ENCODE results near the gene PPIL1. TPM values are rescaled to one million over a fixed set of nuclear protein-coding genes. Genes with fewer than 3 reads are reported as not detected.

Gene PPIL1
- total and polyA plus RNA-seq, 2 of the 13 experiments (the other 11 are each of a cell fraction or from before 2014, with no cell fraction given): 74.2 to 144 TPM

DNA sequence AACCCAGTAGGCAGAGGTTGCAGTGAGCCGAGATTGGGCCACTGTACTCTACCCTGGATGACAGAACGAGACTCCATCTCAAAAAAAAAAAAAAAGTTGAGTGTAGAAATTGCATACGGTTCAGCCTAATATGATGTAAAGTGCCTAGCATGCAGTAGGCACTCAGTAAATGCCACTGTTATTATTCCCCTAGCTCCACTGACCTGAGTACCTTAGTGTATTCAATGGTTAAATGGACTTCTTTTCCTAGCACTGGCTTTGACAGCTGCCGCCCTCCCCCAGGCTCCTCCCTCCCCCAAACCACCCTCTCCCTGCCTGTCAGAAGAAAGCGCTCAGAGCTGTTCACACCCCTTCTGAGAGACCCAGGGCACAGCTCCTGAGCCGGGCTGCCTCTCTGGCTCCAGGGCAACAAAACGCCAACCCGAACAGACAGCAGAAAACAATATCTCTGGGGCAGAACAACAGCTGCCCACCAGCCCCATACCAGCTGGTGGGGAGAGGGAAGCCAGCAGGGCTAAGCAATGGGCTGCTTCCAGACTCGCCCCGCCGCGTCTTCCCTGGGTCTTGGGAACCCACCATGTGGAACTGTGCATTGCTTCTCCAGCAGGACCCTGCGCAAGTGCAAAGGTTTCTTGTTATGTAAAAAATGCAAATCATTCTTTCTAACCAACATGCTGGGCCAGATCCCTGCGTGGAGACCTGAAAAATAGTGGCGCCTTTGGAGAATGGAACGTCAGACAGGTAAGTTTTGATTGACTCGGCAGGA lies 39.8 kb downstream of the PPIL1 start (continued):
- TF ChIP-seq, protein P1, sequence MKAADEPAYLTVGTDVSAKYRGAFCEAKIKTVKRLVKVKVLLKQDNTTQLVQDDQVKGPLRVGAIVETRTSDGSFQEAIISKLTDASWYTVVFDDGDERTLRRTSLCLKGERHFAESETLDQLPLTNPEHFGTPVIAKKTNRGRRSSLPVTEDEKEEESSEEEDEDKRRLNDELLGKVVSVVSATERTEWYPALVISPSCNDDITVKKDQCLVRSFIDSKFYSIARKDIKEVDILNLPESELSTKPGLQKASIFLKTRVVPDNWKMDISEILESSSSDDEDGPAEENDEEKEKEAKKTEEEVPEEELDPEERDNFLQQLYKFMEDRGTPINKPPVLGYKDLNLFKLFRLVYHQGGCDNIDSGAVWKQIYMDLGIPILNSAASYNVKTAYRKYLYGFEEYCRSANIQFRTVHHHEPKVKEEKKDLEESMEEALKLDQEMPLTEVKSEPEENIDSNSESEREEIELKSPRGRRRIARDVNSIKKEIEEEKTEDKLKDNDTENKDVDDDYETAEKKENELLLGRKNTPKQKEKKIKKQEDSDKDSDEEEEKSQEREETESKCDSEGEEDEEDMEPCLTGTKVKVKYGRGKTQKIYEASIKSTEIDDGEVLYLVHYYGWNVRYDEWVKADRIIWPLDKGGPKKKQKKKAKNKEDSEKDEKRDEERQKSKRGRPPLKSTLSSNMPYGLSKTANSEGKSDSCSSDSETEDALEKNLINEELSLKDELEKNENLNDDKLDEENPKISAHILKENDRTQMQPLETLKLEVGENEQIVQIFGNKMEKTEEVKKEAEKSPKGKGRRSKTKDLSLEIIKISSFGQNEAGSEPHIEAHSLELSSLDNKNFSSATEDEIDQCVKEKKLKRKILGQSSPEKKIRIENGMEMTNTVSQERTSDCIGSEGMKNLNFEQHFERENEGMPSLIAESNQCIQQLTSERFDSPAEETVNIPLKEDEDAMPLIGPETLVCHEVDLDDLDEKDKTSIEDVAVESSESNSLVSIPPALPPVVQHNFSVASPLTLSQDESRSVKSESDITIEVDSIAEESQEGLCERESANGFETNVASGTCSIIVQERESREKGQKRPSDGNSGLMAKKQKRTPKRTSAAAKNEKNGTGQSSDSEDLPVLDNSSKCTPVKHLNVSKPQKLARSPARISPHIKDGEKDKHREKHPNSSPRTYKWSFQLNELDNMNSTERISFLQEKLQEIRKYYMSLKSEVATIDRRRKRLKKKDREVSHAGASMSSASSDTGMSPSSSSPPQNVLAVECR (CRISPR knock-in tag; IDR thresholded peaks at IDR 0.05; ENCODE audit: borderline replicate concordance): peak; percentile 51; the same call in 1 of the 2 replicates
- no peak for TF ChIP-seq EEA1 (CRISPR knock-in tag; IDR thresholded peaks at IDR 0.05; ENCODE audit: borderline replicate concordance)
- no peak for TF ChIP-seq ZNF878 (CRISPR knock-in tag; IDR thresholded peaks at IDR 0.05)
- 0 out of 2 replicates have a peak, but pooled peaks have one; percentile 46 for TF ChIP-seq MTF2 (CRISPR knock-in tag; IDR thresholded peaks at IDR 0.05; ENCODE audit: borderline replicate concordance)
- TF ChIP-seq, protein P2, sequence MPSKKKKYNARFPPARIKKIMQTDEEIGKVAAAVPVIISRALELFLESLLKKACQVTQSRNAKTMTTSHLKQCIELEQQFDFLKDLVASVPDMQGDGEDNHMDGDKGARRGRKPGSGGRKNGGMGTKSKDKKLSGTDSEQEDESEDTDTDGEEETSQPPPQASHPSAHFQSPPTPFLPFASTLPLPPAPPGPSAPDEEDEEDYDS (CRISPR knock-in tag; IDR thresholded peaks at IDR 0.05): 0 out of 2 replicates have a peak, but pooled peaks have one; percentile 23
- no peak for TF ChIP-seq ELF3 (CRISPR knock-in tag; IDR thresholded peaks at IDR 0.05)
- TF ChIP-seq RBM39 (IDR thresholded peaks at IDR 0.05; ENCODE audit: low read depth, low read length, poor library complexity, severe bottlenecking): no peak
- 0 out of 2 replicates have a peak, but pooled peaks have one; percentile 24 for TF ChIP-seq BORCS8-MEF2B (CRISPR knock-in tag; IDR thresholded peaks at IDR 0.05)
- TF ChIP-seq, protein P3, sequence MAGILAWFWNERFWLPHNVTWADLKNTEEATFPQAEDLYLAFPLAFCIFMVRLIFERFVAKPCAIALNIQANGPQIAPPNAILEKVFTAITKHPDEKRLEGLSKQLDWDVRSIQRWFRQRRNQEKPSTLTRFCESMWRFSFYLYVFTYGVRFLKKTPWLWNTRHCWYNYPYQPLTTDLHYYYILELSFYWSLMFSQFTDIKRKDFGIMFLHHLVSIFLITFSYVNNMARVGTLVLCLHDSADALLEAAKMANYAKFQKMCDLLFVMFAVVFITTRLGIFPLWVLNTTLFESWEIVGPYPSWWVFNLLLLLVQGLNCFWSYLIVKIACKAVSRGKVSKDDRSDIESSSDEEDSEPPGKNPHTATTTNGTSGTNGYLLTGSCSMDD (CRISPR knock-in tag; IDR thresholded peaks at IDR 0.05): no peak
- no peak for TF ChIP-seq HNRNPH1 (optimal IDR thresholded peaks at IDR 0.05; ENCODE audit: low read depth, low read length)
- peak; percentile 53 for TF ChIP-seq SAP130 (CRISPR knock-in tag; IDR thresholded peaks at IDR 0.05; ENCODE audit: low read depth)
- no peak for TF ChIP-seq ARNT (IDR thresholded peaks at IDR 0.05)
- no peak for TF ChIP-seq FOXK1 (CRISPR knock-in tag; IDR thresholded peaks at IDR 0.05; ENCODE audit: borderline replicate concordance, low read depth)
- no peak for TF ChIP-seq ZSCAN12 (CRISPR knock-in tag; IDR thresholded peaks at IDR 0.05)
- peak; percentile 53; the same call in 1 of the 2 replicates for TF ChIP-seq SNAPC2 (CRISPR knock-in tag; IDR thresholded peaks at IDR 0.05)
- no peak for TF ChIP-seq KMT2A (CRISPR knock-in tag; IDR thresholded peaks at IDR 0.05)
- 0 out of 2 replicates have a peak, but pooled peaks have one; percentile 53 for TF ChIP-seq ZNF652 (CRISPR knock-in tag; IDR thresholded peaks at IDR 0.05; ENCODE audit: borderline replicate concordance, low read depth)
- TF ChIP-seq, protein P4, sequence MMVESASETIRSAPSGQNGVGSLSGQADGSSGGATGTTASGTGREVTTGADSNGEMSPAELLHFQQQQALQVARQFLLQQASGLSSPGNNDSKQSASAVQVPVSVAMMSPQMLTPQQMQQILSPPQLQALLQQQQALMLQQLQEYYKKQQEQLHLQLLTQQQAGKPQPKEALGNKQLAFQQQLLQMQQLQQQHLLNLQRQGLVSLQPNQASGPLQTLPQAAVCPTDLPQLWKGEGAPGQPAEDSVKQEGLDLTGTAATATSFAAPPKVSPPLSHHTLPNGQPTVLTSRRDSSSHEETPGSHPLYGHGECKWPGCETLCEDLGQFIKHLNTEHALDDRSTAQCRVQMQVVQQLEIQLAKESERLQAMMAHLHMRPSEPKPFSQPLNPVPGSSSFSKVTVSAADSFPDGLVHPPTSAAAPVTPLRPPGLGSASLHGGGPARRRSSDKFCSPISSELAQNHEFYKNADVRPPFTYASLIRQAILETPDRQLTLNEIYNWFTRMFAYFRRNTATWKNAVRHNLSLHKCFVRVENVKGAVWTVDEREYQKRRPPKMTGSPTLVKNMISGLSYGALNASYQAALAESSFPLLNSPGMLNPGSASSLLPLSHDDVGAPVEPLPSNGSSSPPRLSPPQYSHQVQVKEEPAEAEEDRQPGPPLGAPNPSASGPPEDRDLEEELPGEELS (CRISPR knock-in tag; IDR thresholded peaks at IDR 0.05): no peak
- no peak for TF ChIP-seq NFIC (IDR thresholded peaks at IDR 0.05; ENCODE audit: low read length)
- no peak for TF ChIP-seq PHB2 (IDR thresholded peaks at IDR 0.05; ENCODE audit: partially characterized antibody)
- TF ChIP-seq KAT2B (IDR thresholded peaks at IDR 0.05; ENCODE audit: borderline replicate concordance, low read depth, low read length): no peak
- TF ChIP-seq ZBTB7B (CRISPR knock-in tag; IDR thresholded peaks at IDR 0.05): no peak
- TF ChIP-seq ZNF720 (CRISPR knock-in tag; IDR thresholded peaks at IDR 0.05): no peak
- 0 out of 2 replicates have a peak, but pooled peaks have one; percentile 13 for TF ChIP-seq KDM3A (CRISPR knock-in tag; IDR thresholded peaks at IDR 0.05; ENCODE audit: low read depth)

Data from HepG2 (cell line).